Measurements from ENCODE around the gene SMS. TPM values are rescaled to one million over a fixed set of nuclear protein-coding genes. Genes with fewer than 3 reads are reported as not detected.

Gene SMS
- total RNA-seq, 1 experiment from 2014 or later, result 173 TPM

DNA sequence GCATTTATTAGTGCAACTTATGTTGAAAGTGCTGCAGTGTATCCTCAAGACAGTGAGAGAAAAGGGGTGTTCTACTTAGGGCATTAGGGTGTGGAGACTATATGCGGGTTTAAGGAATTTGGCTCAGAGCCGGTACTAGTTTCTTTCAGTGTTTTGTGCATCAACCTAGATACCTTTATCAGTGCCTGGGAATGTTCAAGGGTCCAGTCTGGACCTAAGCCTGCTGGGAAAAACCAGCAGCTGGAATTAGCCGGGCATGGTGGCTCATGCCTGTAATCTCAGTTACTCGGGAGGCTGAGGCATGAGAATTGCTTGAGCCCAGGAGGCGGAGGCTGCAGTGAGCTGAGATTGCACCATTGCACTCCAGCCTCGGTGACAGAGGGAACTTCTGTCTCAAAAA is 99.0 kb downstream of the SMS start (continued):
- TF ChIP-seq SOX15 (CRISPR knock-in tag; IDR thresholded peaks at IDR 0.05) (no peak), HMGA2 (CRISPR knock-in tag; IDR thresholded peaks at IDR 0.05) (no peak)

DNA sequence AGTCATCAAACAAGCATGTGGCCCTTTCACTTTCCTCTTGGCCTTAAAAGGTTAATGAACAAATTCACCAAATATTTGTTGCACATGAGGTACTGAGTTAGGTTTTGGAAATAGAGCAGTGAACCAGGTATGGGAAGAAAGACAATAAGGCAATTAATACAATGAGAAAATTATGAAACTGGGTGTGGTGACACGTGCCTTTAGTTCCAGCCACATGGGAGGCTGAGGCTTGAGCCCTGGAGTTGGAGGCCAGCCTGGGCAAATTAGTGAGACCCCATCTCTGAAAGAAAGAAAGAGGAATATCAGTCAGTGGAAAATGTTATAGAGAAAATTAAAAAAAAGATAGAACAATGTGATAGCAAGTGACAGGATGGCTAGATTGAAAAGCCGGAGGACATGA is 99.7 kb downstream of the SMS start:
- CTCF ChIA-PET, result no interaction called here
- DNase-seq (ENCODE audit: low spot score) (no peak), ATAC-seq (no peak)
- H3K36me3 Mint-ChIP-seq, result no peaks in the 10 kb centered on the region
- no peaks in the 10 kb centered on the region for H3K9me3 Mint-ChIP-seq
- H3K4me1 Mint-ChIP-seq, result peaks cover 32% of the 10 kb centered on the region
- no peak overlapping the region for H3K4me3 Mint-ChIP-seq
- H3K27ac Mint-ChIP-seq, result no peak overlapping the region
- TF ChIP-seq, protein P1, sequence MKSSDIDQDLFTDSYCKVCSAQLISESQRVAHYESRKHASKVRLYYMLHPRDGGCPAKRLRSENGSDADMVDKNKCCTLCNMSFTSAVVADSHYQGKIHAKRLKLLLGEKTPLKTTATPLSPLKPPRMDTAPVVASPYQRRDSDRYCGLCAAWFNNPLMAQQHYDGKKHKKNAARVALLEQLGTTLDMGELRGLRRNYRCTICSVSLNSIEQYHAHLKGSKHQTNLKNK (CRISPR knock-in tag; IDR thresholded peaks at IDR 0.05), result no peak
- TF ChIP-seq, protein P2, sequence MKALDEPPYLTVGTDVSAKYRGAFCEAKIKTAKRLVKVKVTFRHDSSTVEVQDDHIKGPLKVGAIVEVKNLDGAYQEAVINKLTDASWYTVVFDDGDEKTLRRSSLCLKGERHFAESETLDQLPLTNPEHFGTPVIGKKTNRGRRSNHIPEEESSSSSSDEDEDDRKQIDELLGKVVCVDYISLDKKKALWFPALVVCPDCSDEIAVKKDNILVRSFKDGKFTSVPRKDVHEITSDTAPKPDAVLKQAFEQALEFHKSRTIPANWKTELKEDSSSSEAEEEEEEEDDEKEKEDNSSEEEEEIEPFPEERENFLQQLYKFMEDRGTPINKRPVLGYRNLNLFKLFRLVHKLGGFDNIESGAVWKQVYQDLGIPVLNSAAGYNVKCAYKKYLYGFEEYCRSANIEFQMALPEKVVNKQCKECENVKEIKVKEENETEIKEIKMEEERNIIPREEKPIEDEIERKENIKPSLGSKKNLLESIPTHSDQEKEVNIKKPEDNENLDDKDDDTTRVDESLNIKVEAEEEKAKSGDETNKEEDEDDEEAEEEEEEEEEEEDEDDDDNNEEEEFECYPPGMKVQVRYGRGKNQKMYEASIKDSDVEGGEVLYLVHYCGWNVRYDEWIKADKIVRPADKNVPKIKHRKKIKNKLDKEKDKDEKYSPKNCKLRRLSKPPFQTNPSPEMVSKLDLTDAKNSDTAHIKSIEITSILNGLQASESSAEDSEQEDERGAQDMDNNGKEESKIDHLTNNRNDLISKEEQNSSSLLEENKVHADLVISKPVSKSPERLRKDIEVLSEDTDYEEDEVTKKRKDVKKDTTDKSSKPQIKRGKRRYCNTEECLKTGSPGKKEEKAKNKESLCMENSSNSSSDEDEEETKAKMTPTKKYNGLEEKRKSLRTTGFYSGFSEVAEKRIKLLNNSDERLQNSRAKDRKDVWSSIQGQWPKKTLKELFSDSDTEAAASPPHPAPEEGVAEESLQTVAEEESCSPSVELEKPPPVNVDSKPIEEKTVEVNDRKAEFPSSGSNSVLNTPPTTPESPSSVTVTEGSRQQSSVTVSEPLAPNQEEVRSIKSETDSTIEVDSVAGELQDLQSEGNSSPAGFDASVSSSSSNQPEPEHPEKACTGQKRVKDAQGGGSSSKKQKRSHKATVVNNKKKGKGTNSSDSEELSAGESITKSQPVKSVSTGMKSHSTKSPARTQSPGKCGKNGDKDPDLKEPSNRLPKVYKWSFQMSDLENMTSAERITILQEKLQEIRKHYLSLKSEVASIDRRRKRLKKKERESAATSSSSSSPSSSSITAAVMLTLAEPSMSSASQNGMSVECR (CRISPR knock-in tag; IDR thresholded peaks at IDR 0.05; ENCODE audit: borderline replicate concordance), result no peak
- TF ChIP-seq, protein P3, sequence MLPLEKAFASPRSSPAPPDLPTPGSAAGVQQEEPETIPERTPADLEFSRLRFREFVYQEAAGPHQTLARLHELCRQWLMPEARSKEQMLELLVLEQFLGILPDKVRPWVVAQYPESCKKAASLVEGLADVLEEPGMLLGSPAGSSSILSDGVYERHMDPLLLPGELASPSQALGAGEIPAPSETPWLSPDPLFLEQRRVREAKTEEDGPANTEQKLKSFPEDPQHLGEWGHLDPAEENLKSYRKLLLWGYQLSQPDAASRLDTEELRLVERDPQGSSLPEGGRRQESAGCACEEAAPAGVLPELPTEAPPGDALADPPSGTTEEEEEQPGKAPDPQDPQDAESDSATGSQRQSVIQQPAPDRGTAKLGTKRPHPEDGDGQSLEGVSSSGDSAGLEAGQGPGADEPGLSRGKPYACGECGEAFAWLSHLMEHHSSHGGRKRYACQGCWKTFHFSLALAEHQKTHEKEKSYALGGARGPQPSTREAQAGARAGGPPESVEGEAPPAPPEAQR (CRISPR knock-in tag; IDR thresholded peaks at IDR 0.05), result no peak
- TF ChIP-seq, protein P4, sequence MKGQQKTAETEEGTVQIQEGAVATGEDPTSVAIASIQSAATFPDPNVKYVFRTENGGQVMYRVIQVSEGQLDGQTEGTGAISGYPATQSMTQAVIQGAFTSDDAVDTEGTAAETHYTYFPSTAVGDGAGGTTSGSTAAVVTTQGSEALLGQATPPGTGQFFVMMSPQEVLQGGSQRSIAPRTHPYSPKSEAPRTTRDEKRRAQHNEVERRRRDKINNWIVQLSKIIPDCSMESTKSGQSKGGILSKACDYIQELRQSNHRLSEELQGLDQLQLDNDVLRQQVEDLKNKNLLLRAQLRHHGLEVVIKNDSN (CRISPR knock-in tag; IDR thresholded peaks at IDR 0.05), result no peak
- TF ChIP-seq, protein P5, sequence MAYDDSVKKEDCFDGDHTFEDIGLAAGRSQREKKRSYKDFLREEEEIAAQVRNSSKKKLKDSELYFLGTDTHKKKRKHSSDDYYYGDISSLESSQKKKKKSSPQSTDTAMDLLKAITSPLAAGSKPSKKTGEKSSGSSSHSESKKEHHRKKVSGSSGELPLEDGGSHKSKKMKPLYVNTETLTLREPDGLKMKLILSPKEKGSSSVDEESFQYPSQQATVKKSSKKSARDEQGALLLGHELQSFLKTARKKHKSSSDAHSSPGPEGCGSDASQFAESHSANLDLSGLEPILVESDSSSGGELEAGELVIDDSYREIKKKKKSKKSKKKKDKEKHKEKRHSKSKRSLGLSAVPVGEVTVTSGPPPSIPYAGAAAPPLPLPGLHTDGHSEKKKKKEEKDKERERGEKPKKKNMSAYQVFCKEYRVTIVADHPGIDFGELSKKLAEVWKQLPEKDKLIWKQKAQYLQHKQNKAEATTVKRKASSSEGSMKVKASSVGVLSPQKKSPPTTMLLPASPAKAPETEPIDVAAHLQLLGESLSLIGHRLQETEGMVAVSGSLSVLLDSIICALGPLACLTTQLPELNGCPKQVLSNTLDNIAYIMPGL (CRISPR knock-in tag; IDR thresholded peaks at IDR 0.05), result no peak
- TF ChIP-seq SOX15 (CRISPR knock-in tag; IDR thresholded peaks at IDR 0.05), result no peak
- TF ChIP-seq, protein P6, sequence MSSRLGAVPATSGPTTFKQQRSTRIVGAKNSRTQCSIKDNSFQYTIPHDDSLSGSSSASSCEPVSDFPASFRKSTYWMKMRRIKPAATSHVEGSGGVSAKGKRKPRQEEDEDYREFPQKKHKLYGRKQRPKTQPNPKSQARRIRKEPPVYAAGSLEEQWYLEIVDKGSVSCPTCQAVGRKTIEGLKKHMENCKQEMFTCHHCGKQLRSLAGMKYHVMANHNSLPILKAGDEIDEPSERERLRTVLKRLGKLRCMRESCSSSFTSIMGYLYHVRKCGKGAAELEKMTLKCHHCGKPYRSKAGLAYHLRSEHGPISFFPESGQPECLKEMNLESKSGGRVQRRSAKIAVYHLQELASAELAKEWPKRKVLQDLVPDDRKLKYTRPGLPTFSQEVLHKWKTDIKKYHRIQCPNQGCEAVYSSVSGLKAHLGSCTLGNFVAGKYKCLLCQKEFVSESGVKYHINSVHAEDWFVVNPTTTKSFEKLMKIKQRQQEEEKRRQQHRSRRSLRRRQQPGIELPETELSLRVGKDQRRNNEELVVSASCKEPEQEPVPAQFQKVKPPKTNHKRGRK (CRISPR knock-in tag; IDR thresholded peaks at IDR 0.05; ENCODE audit: borderline replicate concordance), result no peak
- no peak for TF ChIP-seq MYBL2 (CRISPR knock-in tag; IDR thresholded peaks at IDR 0.05)
- no peak for TF ChIP-seq PRRX2 (CRISPR knock-in tag; IDR thresholded peaks at IDR 0.05)
- POLR2A ChIA-PET, result no interaction called here
- H3K27me3 Mint-ChIP-seq (ENCODE audit: low read depth), result no peaks in the 10 kb centered on the region

DNA sequence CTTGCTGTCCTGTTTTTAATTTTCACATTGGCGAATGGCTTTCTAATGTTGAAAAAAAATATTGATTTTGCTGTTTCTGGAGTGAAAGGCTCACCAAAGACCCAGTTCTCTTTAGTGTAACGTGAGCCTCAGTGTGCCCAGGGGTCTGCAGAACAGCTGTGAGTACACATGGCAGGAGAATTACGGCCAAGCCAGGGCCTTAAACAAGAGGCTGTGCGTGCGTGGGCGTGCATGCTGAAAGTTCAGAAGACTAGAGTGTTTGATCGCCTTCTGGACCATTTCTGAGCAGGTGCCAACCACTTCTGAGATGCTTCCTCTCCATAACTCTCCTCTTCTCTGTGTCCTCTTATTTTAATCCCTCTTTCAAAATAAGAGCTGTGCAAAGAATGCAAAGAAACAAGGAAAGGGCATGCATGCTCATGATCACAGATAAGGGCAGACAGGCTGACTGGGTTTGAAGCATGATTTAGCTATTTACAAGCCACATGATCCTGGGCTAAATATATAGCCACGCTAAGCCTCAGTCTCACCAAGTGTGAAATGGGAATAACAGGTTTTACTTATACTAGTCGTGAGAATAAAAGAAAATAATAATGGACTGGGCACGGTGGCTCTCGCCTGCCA is 101.5 kb downstream of the SMS start:
- H3K4me3 Mint-ChIP-seq, result no peak overlapping the region
- no peaks in the 10 kb centered on the region for H3K9me3 Mint-ChIP-seq
- ChIA-PET CTCF (interaction anchor here (0.5 to 1.4 kb wide), 2 partner anchors 42 to 57 kb away, joined by 3 to 4 read pairs; no protein-coding TSS in a partner anchor), POLR2A (no interaction called here)
- H3K27me3 Mint-ChIP-seq (ENCODE audit: low read depth), result no peaks in the 10 kb centered on the region
- no peak for DNase-seq (ENCODE audit: low spot score)
- TF ChIP-seq JAZF1 (CRISPR knock-in tag; IDR thresholded peaks at IDR 0.05), result no peak
- no peak for TF ChIP-seq JUN (CRISPR knock-in tag; IDR thresholded peaks at IDR 0.05)
- TF ChIP-seq ZNF263 (CRISPR knock-in tag; IDR thresholded peaks at IDR 0.05; ENCODE audit: low read depth), result no peak
- no peak for TF ChIP-seq ZNF416 (CRISPR knock-in tag; IDR thresholded peaks at IDR 0.05)
- TF ChIP-seq, protein P3 (CRISPR knock-in tag; IDR thresholded peaks at IDR 0.05), result no peak
- TF ChIP-seq, protein P4 (CRISPR knock-in tag; IDR thresholded peaks at IDR 0.05), result no peak
- TF ChIP-seq ZBTB21 (CRISPR knock-in tag; IDR thresholded peaks at IDR 0.05; ENCODE audit: borderline replicate concordance), result no peak
- TF ChIP-seq TP53 (CRISPR knock-in tag; IDR thresholded peaks at IDR 0.05), result no peak
- no peaks in the 10 kb centered on the region for H3K36me3 Mint-ChIP-seq
- ATAC-seq, result no peak
- peaks cover 30% of the 10 kb centered on the region for H3K4me1 Mint-ChIP-seq
- H3K27ac Mint-ChIP-seq, result no peak overlapping the region

Data from WTC11 (cell line).